Measurements from ENCODE around the gene DOK1. TPM values are rescaled to one million over a fixed set of nuclear protein-coding genes. Genes with fewer than 3 reads are reported as not detected.

DOK1 gene
- total and polyA plus RNA-seq, 8 donors, result 8.7 to 35.2 (median 10.5) TPM

- Histone ChIP-seq H3K27ac (peak overlapping the region; percentile 98), H3K9me3 (no peaks in the 10 kb centered on the region), H3K36me3 (peaks cover 0 to 18% of the 10 kb centered on the region in 2 donors), H3K4me1 (peaks cover 24 to 47% of the 10 kb centered on the region in 2 donors), H3K4me3 (peak overlapping the region; percentile 52 to 79), H3K27me3 (peaks cover 41 to 57% of the 10 kb centered on the region in 2 donors)
- no peak for DNase-seq
- ATAC-seq, result peak; percentile 31
- no peak for TF ChIP-seq CTCF (IDR thresholded peaks at IDR 0.05)
- intact Hi-C loops (cut with DNase I), result no loop called here
Measured at GRCh38 chr2:74507926-74508520, 46.5 kb upstream of the DOK1 start.

GRCh38 chr2:74510272-74510671 is 44.2 kb upstream of the DOK1 start:
- H3K27me3 ChIP-seq, result peaks cover 64 to 73% of the 10 kb centered on the region in 2 donors
- no peaks in the 10 kb centered on the region for H3K9me3 ChIP-seq
- intact Hi-C loops (cut with DNase I), result no loop called here
- no peak for TF ChIP-seq CTCF (IDR thresholded peaks at IDR 0.05)
- no peak overlapping the region for H3K27ac ChIP-seq
- peaks cover 0 to 12% of the 10 kb centered on the region in 2 donors for H3K36me3 ChIP-seq
- ATAC-seq, result no peak
- H3K4me3 ChIP-seq, result no peak overlapping the region
- H3K4me1 ChIP-seq, result peaks cover 21 to 42% of the 10 kb centered on the region in 2 donors
- DNase-seq, result no peak

GRCh38 chr2:74511104-74511989 is 43.2 kb upstream of the DOK1 start:
- no peak for ATAC-seq
- Histone ChIP-seq H3K27ac (no peak overlapping the region), H3K36me3 (peaks cover 0 to under 1% of the 10 kb centered on the region in 2 donors), H3K4me1 (peaks cover 16 to 42% of the 10 kb centered on the region in 2 donors), H3K9me3 (no peaks in the 10 kb centered on the region), H3K27me3 (peaks cover 75 to 83% of the 10 kb centered on the region in 2 donors), H3K4me3 (no peak overlapping the region)
- intact Hi-C loops (cut with DNase I), result no loop called here
- TF ChIP-seq CTCF (IDR thresholded peaks at IDR 0.05), result no peak
- DNase-seq, result no peak

GRCh38 chr2:74512744-74513604 is 41.5 kb upstream of the DOK1 start:
- Histone ChIP-seq H3K27me3 (peaks cover 91 to 100% of the 10 kb centered on the region in 2 donors), H3K4me3 (no peak overlapping the region), H3K9me3 (no peaks in the 10 kb centered on the region), H3K4me1 (peaks cover 17 to 40% of the 10 kb centered on the region in 2 donors), H3K36me3 (no peaks in the 10 kb centered on the region), H3K27ac (no peak overlapping the region)
- intact Hi-C loops (cut with DNase I), result no loop called here
- DNase-seq, result no peak
- ATAC-seq, result no peak
- no peak for TF ChIP-seq CTCF (IDR thresholded peaks at IDR 0.05)

Data from left lung (tissue), 10 donors.